Measurements from ENCODE around the gene ZNF430. TPM values are rescaled to one million over a fixed set of nuclear protein-coding genes. Genes with fewer than 3 reads are reported as not detected.

The ZNF430 gene
- total and polyA plus RNA-seq, 10 of the 15 experiments (the other 5 are each of a cell fraction or from before 2014, with no cell fraction given) = 4.6 to 19.0 (median 12.1) TPM

DNA sequence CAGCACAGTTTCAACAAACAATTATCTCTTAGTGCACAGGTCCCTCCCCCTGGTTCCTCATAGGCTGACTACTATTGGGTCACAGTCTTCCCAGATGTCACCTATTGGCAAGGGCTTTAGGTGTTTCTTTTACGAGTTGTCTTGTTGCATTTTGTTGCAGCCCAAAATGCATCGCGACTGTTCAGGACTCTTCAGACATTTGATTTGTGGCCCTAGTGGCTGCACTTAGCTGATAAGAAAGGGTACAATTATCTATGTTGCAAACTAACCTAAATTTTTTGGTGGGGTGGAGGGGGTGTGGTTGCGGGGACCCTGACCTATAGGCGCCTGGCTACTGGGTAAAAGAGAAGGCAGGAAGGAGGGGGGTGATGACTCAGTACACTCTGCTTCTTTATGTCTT lies 32.4 kb downstream of the ZNF430 start:
- no peaks in the 10 kb centered on the region for H4K20me1 ChIP-seq (ENCODE audit: control insufficient read depth, insufficient read depth)
- no TSS peak for BruUV-seq (replicated peaks)
- H3K27me3 ChIP-seq (replicated peaks in 1 of 2; ENCODE audit: control insufficient read depth in 2 of 2, insufficient read depth in 2 of 2, low read length in 1 of 2) = no peaks in the 10 kb centered on the region
- H3K9ac ChIP-seq (ENCODE audit: control insufficient read depth, insufficient read depth, low read length) = no peak overlapping the region
- H2AFZ ChIP-seq (ENCODE audit: control insufficient read depth, low read depth, low read length) = no peak overlapping the region
- no peaks in the 10 kb centered on the region; the same call in 1 of the 2 replicates for H3K79me2 ChIP-seq (ENCODE audit: control insufficient read depth, insufficient read depth, low read length)
- no peak overlapping the region for H3K4me2 ChIP-seq (ENCODE audit: control insufficient read depth, insufficient read depth)
- no peak overlapping the region for H3K4me3 ChIP-seq
- DNase-seq (ENCODE audit: low read depth, low spot score) (no peak), ATAC-seq (no peak), FAIRE-seq (no peak)
- in situ Hi-C loops (cut with MboI) (no loop called here), intact Hi-C loops (cut with micrococcal nuclease; ENCODE audit: unreplicated experiment) (no loop called here)
- 97% methylated on average over 5 of the region's 5 CpGs for WGBS (ENCODE audit: insufficient coverage, insufficient replicate concordance, low lambda C conversion rate, missing lambda C conversion rate)
- ChIA-PET CTCF (no interaction called here), SMC1A (ENCODE audit: uncharacterized antibody, unreplicated experiment) (no interaction called here), RAD21 (ENCODE audit: unreplicated experiment) (no interaction called here), POLR2A (no interaction called here)
- H3K4me1 ChIP-seq (ENCODE audit: control insufficient read depth, insufficient read depth, low read length) = no peaks in the 10 kb centered on the region
- peaks cover 32% of the 10 kb centered on the region for H3K9me3 ChIP-seq (replicated peaks; ENCODE audit: control insufficient read depth, insufficient read depth, low read length)
- peaks cover 6 to 37% of the 10 kb centered on the region in 2 experiments for H3K36me3 ChIP-seq (ENCODE audit: control insufficient read depth in 2 of 2, insufficient read depth in 2 of 2, low read length in 1 of 2)
- no peak overlapping the region for H3K27ac ChIP-seq (ENCODE audit: control insufficient read depth, insufficient read depth)
- no peak for TF ChIP-seq SP1 (IDR thresholded peaks at IDR 0.05; ENCODE audit: low read depth, low read length)
- TF ChIP-seq CHD4 (IDR thresholded peaks at IDR 0.05) = no peak
- TF ChIP-seq NBN (IDR thresholded peaks at IDR 0.05) = no peak
- TF ChIP-seq NFIC (IDR thresholded peaks at IDR 0.05; ENCODE audit: low read depth, low read length) = no peak
- no peak for TF ChIP-seq CEBPB (IDR thresholded peaks at IDR 0.05; ENCODE audit: borderline replicate concordance in 1 of 2, low read depth in 2 of 2, low read length in 2 of 2)
- no peak for TF ChIP-seq ZNF384 (IDR thresholded peaks at IDR 0.05; ENCODE audit: borderline replicate concordance, low read depth, low read length)
- TF ChIP-seq ZBED1 (IDR thresholded peaks at IDR 0.05; ENCODE audit: borderline replicate concordance) = no peak
- TF ChIP-seq, protein P1, sequence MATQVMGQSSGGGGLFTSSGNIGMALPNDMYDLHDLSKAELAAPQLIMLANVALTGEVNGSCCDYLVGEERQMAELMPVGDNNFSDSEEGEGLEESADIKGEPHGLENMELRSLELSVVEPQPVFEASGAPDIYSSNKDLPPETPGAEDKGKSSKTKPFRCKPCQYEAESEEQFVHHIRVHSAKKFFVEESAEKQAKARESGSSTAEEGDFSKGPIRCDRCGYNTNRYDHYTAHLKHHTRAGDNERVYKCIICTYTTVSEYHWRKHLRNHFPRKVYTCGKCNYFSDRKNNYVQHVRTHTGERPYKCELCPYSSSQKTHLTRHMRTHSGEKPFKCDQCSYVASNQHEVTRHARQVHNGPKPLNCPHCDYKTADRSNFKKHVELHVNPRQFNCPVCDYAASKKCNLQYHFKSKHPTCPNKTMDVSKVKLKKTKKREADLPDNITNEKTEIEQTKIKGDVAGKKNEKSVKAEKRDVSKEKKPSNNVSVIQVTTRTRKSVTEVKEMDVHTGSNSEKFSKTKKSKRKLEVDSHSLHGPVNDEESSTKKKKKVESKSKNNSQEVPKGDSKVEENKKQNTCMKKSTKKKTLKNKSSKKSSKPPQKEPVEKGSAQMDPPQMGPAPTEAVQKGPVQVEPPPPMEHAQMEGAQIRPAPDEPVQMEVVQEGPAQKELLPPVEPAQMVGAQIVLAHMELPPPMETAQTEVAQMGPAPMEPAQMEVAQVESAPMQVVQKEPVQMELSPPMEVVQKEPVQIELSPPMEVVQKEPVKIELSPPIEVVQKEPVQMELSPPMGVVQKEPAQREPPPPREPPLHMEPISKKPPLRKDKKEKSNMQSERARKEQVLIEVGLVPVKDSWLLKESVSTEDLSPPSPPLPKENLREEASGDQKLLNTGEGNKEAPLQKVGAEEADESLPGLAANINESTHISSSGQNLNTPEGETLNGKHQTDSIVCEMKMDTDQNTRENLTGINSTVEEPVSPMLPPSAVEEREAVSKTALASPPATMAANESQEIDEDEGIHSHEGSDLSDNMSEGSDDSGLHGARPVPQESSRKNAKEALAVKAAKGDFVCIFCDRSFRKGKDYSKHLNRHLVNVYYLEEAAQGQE (IDR thresholded peaks at IDR 0.05; ENCODE audit: low read depth, low read length) = no peak
- TF ChIP-seq ASH2L (IDR thresholded peaks at IDR 0.05; ENCODE audit: borderline replicate concordance, low read depth) = no peak
- no peak for TF ChIP-seq BMI1 (IDR thresholded peaks at IDR 0.05; ENCODE audit: borderline replicate concordance)
- TF ChIP-seq, protein P2, sequence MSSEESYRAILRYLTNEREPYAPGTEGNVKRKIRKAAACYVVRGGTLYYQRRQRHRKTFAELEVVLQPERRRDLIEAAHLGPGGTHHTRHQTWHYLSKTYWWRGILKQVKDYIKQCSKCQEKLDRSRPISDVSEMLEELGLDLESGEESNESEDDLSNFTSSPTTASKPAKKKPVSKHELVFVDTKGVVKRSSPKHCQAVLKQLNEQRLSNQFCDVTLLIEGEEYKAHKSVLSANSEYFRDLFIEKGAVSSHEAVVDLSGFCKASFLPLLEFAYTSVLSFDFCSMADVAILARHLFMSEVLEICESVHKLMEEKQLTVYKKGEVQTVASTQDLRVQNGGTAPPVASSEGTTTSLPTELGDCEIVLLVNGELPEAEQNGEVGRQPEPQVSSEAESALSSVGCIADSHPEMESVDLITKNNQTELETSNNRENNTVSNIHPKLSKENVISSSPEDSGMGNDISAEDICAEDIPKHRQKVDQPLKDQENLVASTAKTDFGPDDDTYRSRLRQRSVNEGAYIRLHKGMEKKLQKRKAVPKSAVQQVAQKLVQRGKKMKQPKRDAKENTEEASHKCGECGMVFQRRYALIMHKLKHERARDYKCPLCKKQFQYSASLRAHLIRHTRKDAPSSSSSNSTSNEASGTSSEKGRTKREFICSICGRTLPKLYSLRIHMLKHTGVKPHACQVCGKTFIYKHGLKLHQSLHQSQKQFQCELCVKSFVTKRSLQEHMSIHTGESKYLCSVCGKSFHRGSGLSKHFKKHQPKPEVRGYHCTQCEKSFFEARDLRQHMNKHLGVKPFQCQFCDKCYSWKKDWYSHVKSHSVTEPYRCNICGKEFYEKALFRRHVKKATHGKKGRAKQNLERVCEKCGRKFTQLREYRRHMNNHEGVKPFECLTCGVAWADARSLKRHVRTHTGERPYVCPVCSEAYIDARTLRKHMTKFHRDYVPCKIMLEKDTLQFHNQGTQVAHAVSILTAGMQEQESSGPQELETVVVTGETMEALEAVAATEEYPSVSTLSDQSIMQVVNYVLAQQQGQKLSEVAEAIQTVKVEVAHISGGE (CRISPR knock-in tag; IDR thresholded peaks at IDR 0.05) = no peak
- TF ChIP-seq, protein P3, sequence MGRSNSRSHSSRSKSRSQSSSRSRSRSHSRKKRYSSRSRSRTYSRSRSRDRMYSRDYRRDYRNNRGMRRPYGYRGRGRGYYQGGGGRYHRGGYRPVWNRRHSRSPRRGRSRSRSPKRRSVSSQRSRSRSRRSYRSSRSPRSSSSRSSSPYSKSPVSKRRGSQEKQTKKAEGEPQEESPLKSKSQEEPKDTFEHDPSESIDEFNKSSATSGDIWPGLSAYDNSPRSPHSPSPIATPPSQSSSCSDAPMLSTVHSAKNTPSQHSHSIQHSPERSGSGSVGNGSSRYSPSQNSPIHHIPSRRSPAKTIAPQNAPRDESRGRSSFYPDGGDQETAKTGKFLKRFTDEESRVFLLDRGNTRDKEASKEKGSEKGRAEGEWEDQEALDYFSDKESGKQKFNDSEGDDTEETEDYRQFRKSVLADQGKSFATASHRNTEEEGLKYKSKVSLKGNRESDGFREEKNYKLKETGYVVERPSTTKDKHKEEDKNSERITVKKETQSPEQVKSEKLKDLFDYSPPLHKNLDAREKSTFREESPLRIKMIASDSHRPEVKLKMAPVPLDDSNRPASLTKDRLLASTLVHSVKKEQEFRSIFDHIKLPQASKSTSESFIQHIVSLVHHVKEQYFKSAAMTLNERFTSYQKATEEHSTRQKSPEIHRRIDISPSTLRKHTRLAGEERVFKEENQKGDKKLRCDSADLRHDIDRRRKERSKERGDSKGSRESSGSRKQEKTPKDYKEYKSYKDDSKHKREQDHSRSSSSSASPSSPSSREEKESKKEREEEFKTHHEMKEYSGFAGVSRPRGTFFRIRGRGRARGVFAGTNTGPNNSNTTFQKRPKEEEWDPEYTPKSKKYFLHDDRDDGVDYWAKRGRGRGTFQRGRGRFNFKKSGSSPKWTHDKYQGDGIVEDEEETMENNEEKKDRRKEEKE (IDR thresholded peaks at IDR 0.05) = no peak
- TF ChIP-seq, protein P4, sequence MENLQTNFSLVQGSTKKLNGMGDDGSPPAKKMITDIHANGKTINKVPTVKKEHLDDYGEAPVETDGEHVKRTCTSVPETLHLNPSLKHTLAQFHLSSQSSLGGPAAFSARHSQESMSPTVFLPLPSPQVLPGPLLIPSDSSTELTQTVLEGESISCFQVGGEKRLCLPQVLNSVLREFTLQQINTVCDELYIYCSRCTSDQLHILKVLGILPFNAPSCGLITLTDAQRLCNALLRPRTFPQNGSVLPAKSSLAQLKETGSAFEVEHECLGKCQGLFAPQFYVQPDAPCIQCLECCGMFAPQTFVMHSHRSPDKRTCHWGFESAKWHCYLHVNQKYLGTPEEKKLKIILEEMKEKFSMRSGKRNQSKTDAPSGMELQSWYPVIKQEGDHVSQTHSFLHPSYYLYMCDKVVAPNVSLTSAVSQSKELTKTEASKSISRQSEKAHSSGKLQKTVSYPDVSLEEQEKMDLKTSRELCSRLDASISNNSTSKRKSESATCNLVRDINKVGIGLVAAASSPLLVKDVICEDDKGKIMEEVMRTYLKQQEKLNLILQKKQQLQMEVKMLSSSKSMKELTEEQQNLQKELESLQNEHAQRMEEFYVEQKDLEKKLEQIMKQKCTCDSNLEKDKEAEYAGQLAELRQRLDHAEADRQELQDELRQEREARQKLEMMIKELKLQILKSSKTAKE (IDR thresholded peaks at IDR 0.05; ENCODE audit: low read depth, poor library complexity, severe bottlenecking) = no peak
